Keratinocyte (primary cell): Measurements from ENCODE around the gene BLOC1S4. TPM values are rescaled to one million over a fixed set of nuclear protein-coding genes. Genes with fewer than 3 reads are reported as not detected.

Experiments used
- DNase-seq: peaks from one replicate; pipeline ENCODE4 v3.0.0-alpha.2; 2011; ENCODE audit warnings: low read depth, missing footprints, low spot score
- FAIRE-seq: peaks from 2 replicates; lab custom pipeline; 2011; peaks lifted over from hg19 to GRCh38; lab: Jason Lieb, UNC
- H2AFZ ChIP-seq: 2 replicates; pipeline ENCODE4 v1.6.0; 2012; ENCODE audit warnings: low read length, control low read depth, inconsistent platforms; ENCODE audit not compliant: control insufficient read depth
- H3K27ac ChIP-seq: 2 replicates; pipeline ENCODE4 v1.5.1; 2011; ENCODE audit warnings: low read length; ENCODE audit not compliant: control insufficient read depth, insufficient read depth
- H3K27me3 ChIP-seq: 3 replicates; pipeline ENCODE4 v1.6.0; 2011; ENCODE audit warnings: low read length; ENCODE audit not compliant: control insufficient read depth, insufficient read depth; ENCODE audit errors: extremely low read depth
- H3K36me3 ChIP-seq, 2 experiments: 2 replicates in 1 of 2; 3 replicates in 1 of 2; pipeline ENCODE4 v1.5.1; 2011; ENCODE audit warnings: low read length in 2 of 2, mild to moderate bottlenecking in 1 of 2; ENCODE audit not compliant: control insufficient read depth in 2 of 2, insufficient read depth in 2 of 2; ENCODE audit errors: extremely low read depth in 1 of 2
- H3K4me1 ChIP-seq: 3 replicates; pipeline ENCODE4 v1.5.1; 2011; ENCODE audit warnings: low read length; ENCODE audit not compliant: control insufficient read depth, insufficient read depth; ENCODE audit errors: extremely low read depth
- H3K4me2 ChIP-seq: 3 replicates; pipeline ENCODE4 v1.6.0; 2011; ENCODE audit warnings: low read depth, low read length; ENCODE audit not compliant: control insufficient read depth, insufficient read depth; ENCODE audit errors: extremely low read depth
- H3K4me3 ChIP-seq, 3 experiments: fragments of 200-600 bp in 1 of 3; sonication (generic) in 1 of 3; 2 replicates in 2 of 3; 3 replicates in 1 of 3; pipeline ENCODE4 v1.5.1; 2011 to 2016; ENCODE audit warnings: low read length in 3 of 3, mild to moderate bottlenecking in 3 of 3, control low read depth in 2 of 3, inconsistent platforms in 1 of 3, low read depth in 1 of 3, mixed read lengths in 1 of 3, mixed run types in 1 of 3, moderate library complexity in 1 of 3; ENCODE audit not compliant: control insufficient read depth in 2 of 3, insufficient read depth in 2 of 3; ENCODE audit errors: extremely low read depth in 1 of 3
- H3K79me2 ChIP-seq: 2 replicates; pipeline ENCODE4 v1.6.0; 2012; ENCODE audit warnings: low read length; ENCODE audit not compliant: control insufficient read depth, insufficient read depth
- H3K9ac ChIP-seq: 3 replicates; pipeline ENCODE4 v1.6.0; 2011; ENCODE audit warnings: low read length; ENCODE audit not compliant: control insufficient read depth, insufficient read depth; ENCODE audit errors: extremely low read depth
- H3K9me1 ChIP-seq: 3 replicates; pipeline ENCODE4 v1.6.0; 2011; ENCODE audit warnings: low read length; ENCODE audit not compliant: control insufficient read depth, insufficient read depth; ENCODE audit errors: extremely low read depth
- H3K9me3 ChIP-seq: 2 replicates; pipeline ENCODE4 v1.5.1; 2012; ENCODE audit warnings: low read depth, low read length; ENCODE audit not compliant: control insufficient read depth
- H4K20me1 ChIP-seq: 3 replicates; pipeline ENCODE4 v1.6.0; 2011; ENCODE audit warnings: low read length; ENCODE audit not compliant: control insufficient read depth, insufficient read depth; ENCODE audit errors: extremely low read depth
- EZH2 ChIP-seq: IDR thresholded peaks from one replicate; pipeline ENCODE4 v1.6.1; 2012; ENCODE audit warnings: inconsistent platforms, mild to moderate bottlenecking, low read length, moderate library complexity
- dilution Hi-C: fragments of 300-500 bp; cut with MboI; formaldehyde crosslinking; loops from one replicate; pipeline ENCODE4 v1.7.0; 2020; ENCODE audit warnings: low sequenced_read_pairs; ENCODE audit not compliant: extremely low pct_ligation_motif_present
- polyA minus RNA-seq, 3 experiments: library from RNA; depleted of rRNA, polyadenylated mRNA; stranded (reverse); fragments of >200 nt; gene quantifications; 1 replicate in 1 of 3; 2 replicates in 1 of 3; 3 replicates in 1 of 3; pipeline ENCODE4 v1.2.3, GENCODE V29; 2011
- polyA plus RNA-seq, 5 experiments: library from polyadenylated mRNA; depleted of rRNA in 3 of 5; stranded (reverse) in 3 of 5; stranded (forward) in 1 of 5; unstranded in 1 of 5; fragments of >200 nt; gene quantifications; 1 replicate in 1 of 5; 2 replicates in 3 of 5; 3 replicates in 1 of 5; pipeline versions ENCODE4 v1.2.1 to v1.2.3, GENCODE V29; 2011 to 2012; ENCODE audit warnings: missing spikeins in 2 of 5, low read depth in 1 of 5, low replicate concordance in 1 of 5
- TF ChIP-seq, protein P1 (sequence below), 3 experiments: IDR thresholded peaks in 1 of 3; conservative IDR thresholded peaks in 1 of 3; optimal IDR thresholded peaks in 1 of 3; 2 replicates in 2 of 3; 3 replicates in 1 of 3; pipeline versions ENCODE3 to v1.5.1; 2011; ENCODE audit warnings: low read length in 3 of 3, mild to moderate bottlenecking in 3 of 3, moderate library complexity in 2 of 3, control low read depth in 1 of 3, inconsistent platforms in 1 of 3; ENCODE audit not compliant: insufficient read depth in 2 of 3; ENCODE audit errors: extremely low read depth in 1 of 3

BLOC1S4 gene, protein sequence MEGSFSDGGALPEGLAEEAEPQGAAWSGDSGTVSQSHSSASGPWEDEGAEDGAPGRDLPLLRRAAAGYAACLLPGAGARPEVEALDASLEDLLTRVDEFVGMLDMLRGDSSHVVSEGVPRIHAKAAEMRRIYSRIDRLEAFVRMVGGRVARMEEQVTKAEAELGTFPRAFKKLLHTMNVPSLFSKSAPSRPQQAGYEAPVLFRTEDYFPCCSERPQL
- polyA plus RNA-seq = 11.2 to 13.6 TPM (median 11.7 TPM) in 3 replicates
- 4.5 TPM for polyA plus RNA-seq (2011; ENCODE audit: low read depth)
- polyA plus RNA-seq (2011; cell fraction: cytosol; rRNA removed) = 10.5 and 12.0 TPM in 2 replicates
- polyA plus RNA-seq (2011; cell fraction: nucleus; rRNA removed) = 11.2 and 12.2 TPM in 2 replicates
- 7.1 and 12.2 TPM in 2 replicates for polyA plus RNA-seq (2012; ENCODE audit: low replicate concordance)
- polyA minus RNA-seq = 2.7 to 3.8 TPM (median 3.1 TPM) in 3 replicates
- 17.8 TPM for polyA minus RNA-seq (2011; cell fraction: cytosol; rRNA and poly(A)+ RNA removed)
- polyA minus RNA-seq (2011; cell fraction: nucleus; rRNA and poly(A)+ RNA removed) = 3.9 and 4.3 TPM in 2 replicates

GRCh38 chr4:6716018-6716911, at the start of gene BLOC1S4:
Gene BLOC1S4 (plus strand): TSS chr4:6716174. CDS start chr4:6716210, 36 bp downstream.
- H3K9ac ChIP-seq = peak within 1 kb of the TSS; percentile 82

GRCh38 chr4:6668391-6668790, 47.6 kb upstream of the BLOC1S4 start:
- Histone ChIP-seq H3K27ac (no peak overlapping the region), H3K4me3 (no peak overlapping the region), H3K4me2 (no peak overlapping the region), H3K79me2 (no peaks in the 10 kb centered on the region), H3K9ac (no peak overlapping the region), H3K27me3 (peaks cover 14% of the 10 kb centered on the region), H3K4me1 (peaks cover 3% of the 10 kb centered on the region), H2AFZ (no peak overlapping the region), H3K9me1 (no peaks in the 10 kb centered on the region), H4K20me1 (no peaks in the 10 kb centered on the region), H3K36me3 (no peaks in the 10 kb centered on the region), H3K9me3 (no peaks in the 10 kb centered on the region)
- FAIRE-seq (no peak), DNase-seq (no peak)
- dilution Hi-C loops = no loop called here
- TF ChIP-seq EZH2 = no peak
- TF ChIP-seq, protein P1, sequence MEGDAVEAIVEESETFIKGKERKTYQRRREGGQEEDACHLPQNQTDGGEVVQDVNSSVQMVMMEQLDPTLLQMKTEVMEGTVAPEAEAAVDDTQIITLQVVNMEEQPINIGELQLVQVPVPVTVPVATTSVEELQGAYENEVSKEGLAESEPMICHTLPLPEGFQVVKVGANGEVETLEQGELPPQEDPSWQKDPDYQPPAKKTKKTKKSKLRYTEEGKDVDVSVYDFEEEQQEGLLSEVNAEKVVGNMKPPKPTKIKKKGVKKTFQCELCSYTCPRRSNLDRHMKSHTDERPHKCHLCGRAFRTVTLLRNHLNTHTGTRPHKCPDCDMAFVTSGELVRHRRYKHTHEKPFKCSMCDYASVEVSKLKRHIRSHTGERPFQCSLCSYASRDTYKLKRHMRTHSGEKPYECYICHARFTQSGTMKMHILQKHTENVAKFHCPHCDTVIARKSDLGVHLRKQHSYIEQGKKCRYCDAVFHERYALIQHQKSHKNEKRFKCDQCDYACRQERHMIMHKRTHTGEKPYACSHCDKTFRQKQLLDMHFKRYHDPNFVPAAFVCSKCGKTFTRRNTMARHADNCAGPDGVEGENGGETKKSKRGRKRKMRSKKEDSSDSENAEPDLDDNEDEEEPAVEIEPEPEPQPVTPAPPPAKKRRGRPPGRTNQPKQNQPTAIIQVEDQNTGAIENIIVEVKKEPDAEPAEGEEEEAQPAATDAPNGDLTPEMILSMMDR (optimal IDR thresholded peaks at IDR 0.05 in 1 of 3, IDR thresholded peaks at IDR 0.05 in 1 of 3, conservative IDR thresholded peaks at IDR 0.05 in 1 of 3; ENCODE audit: extremely low read depth in 1 of 3, insufficient read depth in 2 of 3, low read length in 3 of 3) = no peak

More at GRCh38 chr4:6716018-6716911, at the start of gene BLOC1S4:
- Histone ChIP-seq H3K36me3 (no peaks in the 10 kb centered on the region), H3K4me2 (peak within 1 kb of the TSS; percentile 82), H3K4me1 (peaks cover 13% of the 10 kb centered on the region), H3K79me2 (peaks cover 22% of the 10 kb centered on the region), H3K9me1 (no peaks in the 10 kb centered on the region), H3K9me3 (no peaks in the 10 kb centered on the region), H4K20me1 (no peaks in the 10 kb centered on the region), H3K27me3 (no peaks in the 10 kb centered on the region), H3K27ac (peak within 1 kb of the TSS; percentile 67), H2AFZ (peak within 1 kb of the TSS; percentile 97), H3K4me3 (peak within 1 kb of the TSS; percentile 84 to 93 (median 91))
- dilution Hi-C loops = no loop called here
- DNase-seq (no peak), FAIRE-seq (no peak)
- no peak for TF ChIP-seq EZH2
- TF ChIP-seq, protein P1 (optimal IDR thresholded peaks at IDR 0.05 in 1 of 3, IDR thresholded peaks at IDR 0.05 in 1 of 3, conservative IDR thresholded peaks at IDR 0.05 in 1 of 3; ENCODE audit: extremely low read depth in 1 of 3, insufficient read depth in 2 of 3, low read length in 3 of 3) = peak in 1 of 3 experiments; percentile 14
